ENCODE data around the gene IRGM.
"Not testable (repeated sequence)": the region's sequence is repeated elsewhere in the genome, so short reads cannot be mapped to it uniquely, and the experiment has no call there.

Gene IRGM

GRCh38 chr5:150846308-150846653, at the start of gene IRGM:
TSS of gene IRGM (plus strand) at chr5:150846521. CDS start at chr5:150848124, 1,603 bp downstream.
- DNase-seq: not testable (repeated sequence)

- DNase-seq: no peak
Observed at GRCh38 chr5:150797384-150797783, 48.9 kb upstream of the IRGM start.

- peak in 4 of 56 donors; percentile 4 to 52 (median 16) for DNase-seq
Observed at GRCh38 chr5:150801117-150801927, 45.0 kb upstream of the IRGM start.

GRCh38 chr5:150804388-150804787, 41.9 kb upstream of the IRGM start:
- no peak for DNase-seq

- no peak for DNase-seq
Observed at GRCh38 chr5:150809363-150809762, 37.0 kb upstream of the IRGM start.

GRCh38 chr5:150815010-150815409, 31.3 kb upstream of the IRGM start:
- no peak for DNase-seq

GRCh38 chr5:150816946-150817345, 29.4 kb upstream of the IRGM start:
- no peak for DNase-seq

GRCh38 chr5:150829744-150830143, 16.6 kb upstream of the IRGM start:
- DNase-seq: no peak

GRCh38 chr5:150831821-150832220, 14.5 kb upstream of the IRGM start:
- DNase-seq: not testable (repeated sequence)

GRCh38 chr5:150836064-150836463, 10.3 kb upstream of the IRGM start:
- no peak for DNase-seq

GRCh38 chr5:150836703-150837102, 9.6 kb upstream of the IRGM start:
- no peak for DNase-seq

- not testable (repeated sequence) for DNase-seq
Observed at GRCh38 chr5:150845185-150845859, 999 bp upstream of the IRGM start.

GRCh38 chr5:150846654-150847333, 473 bp downstream of the IRGM start:
- DNase-seq: peak in 10 of 56 donors; percentile 2 to 37 (median 14)

GRCh38 chr5:150847334-150847695, 994 bp downstream of the IRGM start:
- DNase-seq: no peak

- DNase-seq: no peak
Observed at GRCh38 chr5:150848271-150848670, 1.9 kb downstream of the IRGM start.

- DNase-seq: no peak
Observed at GRCh38 chr5:150851039-150851438, 4.7 kb downstream of the IRGM start.

- DNase-seq: no peak
Observed at GRCh38 chr5:150853561-150853960, 7.2 kb downstream of the IRGM start.

- DNase-seq: not testable (repeated sequence)
Observed at GRCh38 chr5:150856700-150857099, 10.4 kb downstream of the IRGM start.

GRCh38 chr5:150860246-150860821, 14.0 kb downstream of the IRGM start:
- DNase-seq: no peak

GRCh38 chr5:150862070-150862469, 15.7 kb downstream of the IRGM start:
- DNase-seq: no peak

- DNase-seq: no peak
Observed at GRCh38 chr5:150879358-150879757, 33.0 kb downstream of the IRGM start.

All from nucleus accumbens (tissue), 56 donors.